Brain pericyte (primary cell): ENCODE results near the gene PLAGL1.
"Not testable (repeated sequence)": the region's sequence is repeated elsewhere in the genome, so short reads cannot be mapped to it uniquely, and the experiment has no call there.

Source experiments
- DNase-seq: peaks from one replicate; pipeline ENCODE4 v3.0.0-alpha.2; 2012; ENCODE audit warnings: low read depth, low spot score

Gene PLAGL1

GRCh38 chr6:144008120-144008811 is at the start of gene PLAGL1:
TSS of gene PLAGL1 (minus strand) at chr6:144008259. CDS start at chr6:143948136, 60,123 bp downstream.
- no peak for DNase-seq

- no peak for DNase-seq
These were observed 47.3 kb upstream of the PLAGL1 start for GRCh38 chr6:144055121-144055931.

GRCh38 chr6:144053601-144054000 is 45.5 kb upstream of the PLAGL1 start:
- no peak for DNase-seq

- DNase-seq: no peak
These were observed 44.4 kb upstream of the PLAGL1 start for GRCh38 chr6:144052488-144052887.

- no peak for DNase-seq
These were observed 41.3 kb upstream of the PLAGL1 start for GRCh38 chr6:144049386-144049785.

GRCh38 chr6:144047688-144048087 is 39.6 kb upstream of the PLAGL1 start:
- DNase-seq: no peak

- DNase-seq: not testable (repeated sequence)
These were observed 38.6 kb upstream of the PLAGL1 start for GRCh38 chr6:144046672-144047071.

- DNase-seq: not testable (repeated sequence)
These were observed 36.9 kb upstream of the PLAGL1 start for GRCh38 chr6:144044989-144045388.

GRCh38 chr6:144036835-144037195 is 28.8 kb upstream of the PLAGL1 start:
- no peak for DNase-seq

GRCh38 chr6:144036064-144036834 is 28.2 kb upstream of the PLAGL1 start:
- DNase-seq: no peak

- DNase-seq: no peak
These were observed 27.4 kb upstream of the PLAGL1 start for GRCh38 chr6:144035416-144035815.

GRCh38 chr6:144033816-144034735 is 26.0 kb upstream of the PLAGL1 start:
- DNase-seq: no peak

- no peak for DNase-seq
These were observed 21.4 kb upstream of the PLAGL1 start for GRCh38 chr6:144029452-144029851.

- DNase-seq: no peak
These were observed 20.0 kb upstream of the PLAGL1 start for GRCh38 chr6:144027932-144028587.

- no peak for DNase-seq
These were observed 15.2 kb upstream of the PLAGL1 start for GRCh38 chr6:144023216-144023615.

GRCh38 chr6:144019929-144020328 is 11.9 kb upstream of the PLAGL1 start:
- DNase-seq: no peak

- no peak for DNase-seq
These were observed 9.4 kb upstream of the PLAGL1 start for GRCh38 chr6:144017166-144018094.

- DNase-seq: no peak
These were observed 5.4 kb upstream of the PLAGL1 start for GRCh38 chr6:144013486-144013909.

GRCh38 chr6:144012534-144012933 is 4.5 kb upstream of the PLAGL1 start:
- no peak for DNase-seq
